Measurements from ENCODE around the gene MSL3B.
"Not testable (repeated sequence)": the region's sequence is repeated elsewhere in the genome, so short reads cannot be mapped to it uniquely, and the experiment has no call there.

The MSL3B gene

GRCh38 chr2:233892793-233893192, 24.6 kb upstream of the MSL3B start:
- Histone ChIP-seq H3K4me2 (replicated peaks; ENCODE audit: extremely low read depth, low read length, poor library complexity, severe bottlenecking) (no peak overlapping the region), H3K27ac (ENCODE audit: low read depth in 1 of 2, low read length in 2 of 2) (no peak overlapping the region)
- WGBS (ENCODE audit: insufficient coverage): 100% methylated on average over 2 of the region's 2 CpGs

GRCh38 chr2:233882353-233882752, 14.2 kb upstream of the MSL3B start:
- Mint-ChIP-seq H3K27ac (no peak overlapping the region), H3K36me3 (no peaks in the 10 kb centered on the region), H3K4me3 (no peak overlapping the region), H3K9me3 (peaks cover 12 to 33% (median 26%) of the 10 kb centered on the region in 7 donors), H3K27me3 (ENCODE audit: low read depth in 3 of 3) (peaks cover 1 to 16% (median 9%) of the 10 kb centered on the region in 3 donors), H3K4me1 (no peaks in the 10 kb centered on the region)
- no peaks in the 10 kb centered on the region for H4K20me1 ChIP-seq (ENCODE audit: insufficient read depth, low read length)
- H2AFZ ChIP-seq (ENCODE audit: insufficient read depth, low read depth, low read length, poor library complexity, severe bottlenecking): no peak overlapping the region
- H3K4me2 ChIP-seq (replicated peaks; ENCODE audit: extremely low read depth, low read length, poor library complexity, severe bottlenecking): no peak overlapping the region
- peaks cover 4 to 12% of the 10 kb centered on the region in 2 donors for H3K9me3 ChIP-seq (replicated peaks in 1 of 2; ENCODE audit: control insufficient read depth in 1 of 2, insufficient read depth in 1 of 2, low read length in 2 of 2)
- H3K36me3 ChIP-seq (replicated peaks in 1 of 2; ENCODE audit: control insufficient read depth in 1 of 2, insufficient read depth in 2 of 2, low read length in 2 of 2): no peaks in the 10 kb centered on the region
- DNase-seq: no peak
- TF ChIP-seq CTCF (IDR thresholded peaks at IDR 0.05): no peak
- intact Hi-C loops (cut with micrococcal nuclease): no loop called here
- H3K4me1 ChIP-seq (ENCODE audit: control insufficient read depth in 1 of 2, insufficient read depth in 2 of 2, low read length in 2 of 2): no peaks in the 10 kb centered on the region
- no peak overlapping the region for H3K9ac ChIP-seq (ENCODE audit: insufficient read depth, low read length, poor library complexity, severe bottlenecking)
- H3K79me2 ChIP-seq (ENCODE audit: insufficient read depth, low read length): no peaks in the 10 kb centered on the region
- peaks cover 4 to 5% of the 10 kb centered on the region in 2 donors for H3K27me3 ChIP-seq (ENCODE audit: control insufficient read depth in 2 of 2, insufficient read depth in 2 of 2, low read length in 2 of 2)
- no peak overlapping the region for H3K27ac ChIP-seq (ENCODE audit: low read depth in 1 of 2, low read length in 2 of 2)
- H3K4me3 ChIP-seq (replicated peaks in 1 of 3; ENCODE audit: low read depth in 2 of 3, low read length in 3 of 3): no peak overlapping the region

More at GRCh38 chr2:233892793-233893192, 24.6 kb upstream of the MSL3B start:
- H3K9me3 ChIP-seq (replicated peaks in 1 of 2; ENCODE audit: control insufficient read depth in 1 of 2, insufficient read depth in 1 of 2, low read length in 2 of 2): no peaks in the 10 kb centered on the region
- no peak overlapping the region for H3K9ac ChIP-seq (ENCODE audit: insufficient read depth, low read length, poor library complexity, severe bottlenecking)
- Mint-ChIP-seq H3K9me3 (peaks cover 0 to 1% (median 0%) of the 10 kb centered on the region in 7 donors), H3K4me3 (no peak overlapping the region), H3K4me1 (no peaks in the 10 kb centered on the region), H3K27ac (no peak overlapping the region), H3K36me3 (no peaks in the 10 kb centered on the region), H3K27me3 (ENCODE audit: low read depth in 3 of 3) (peaks cover 5 to 19% (median 14%) of the 10 kb centered on the region in 3 donors)
- no peaks in the 10 kb centered on the region for H4K20me1 ChIP-seq (ENCODE audit: insufficient read depth, low read length)
- H3K4me1 ChIP-seq (ENCODE audit: control insufficient read depth in 1 of 2, insufficient read depth in 2 of 2, low read length in 2 of 2): no peaks in the 10 kb centered on the region
- H3K4me3 ChIP-seq (replicated peaks in 1 of 3; ENCODE audit: low read depth in 2 of 3, low read length in 3 of 3): no peak overlapping the region
- no peak for DNase-seq
- intact Hi-C loops (cut with micrococcal nuclease): no loop called here
- H3K36me3 ChIP-seq (replicated peaks in 1 of 2; ENCODE audit: control insufficient read depth in 1 of 2, insufficient read depth in 2 of 2, low read length in 2 of 2): no peaks in the 10 kb centered on the region
- H2AFZ ChIP-seq (ENCODE audit: insufficient read depth, low read depth, low read length, poor library complexity, severe bottlenecking): no peak overlapping the region
- no peaks in the 10 kb centered on the region for H3K27me3 ChIP-seq (ENCODE audit: control insufficient read depth in 2 of 2, insufficient read depth in 2 of 2, low read length in 2 of 2)
- H3K79me2 ChIP-seq (ENCODE audit: insufficient read depth, low read length): no peaks in the 10 kb centered on the region
- TF ChIP-seq CTCF (IDR thresholded peaks at IDR 0.05): no peak

GRCh38 chr2:233872125-233872524, 3.9 kb upstream of the MSL3B start:
- 0% methylated on average over 1 of the region's 2 CpGs for WGBS (ENCODE audit: insufficient coverage)
- H3K4me3 ChIP-seq (replicated peaks in 1 of 3; ENCODE audit: low read depth in 2 of 3, low read length in 3 of 3); H3K4me3 Mint-ChIP-seq; H3K9me3 ChIP-seq (replicated peaks in 1 of 2; ENCODE audit: control insufficient read depth in 1 of 2, insufficient read depth in 1 of 2, low read length in 2 of 2); H3K4me2 ChIP-seq (replicated peaks; ENCODE audit: extremely low read depth, low read length, poor library complexity, severe bottlenecking); H3K36me3 ChIP-seq (replicated peaks in 1 of 2; ENCODE audit: control insufficient read depth in 1 of 2, insufficient read depth in 2 of 2, low read length in 2 of 2); H3K27me3 ChIP-seq (ENCODE audit: control insufficient read depth in 2 of 2, insufficient read depth in 2 of 2, low read length in 2 of 2); H3K79me2 ChIP-seq (ENCODE audit: insufficient read depth, low read length); H3K27ac ChIP-seq (ENCODE audit: low read depth in 1 of 2, low read length in 2 of 2); H4K20me1 ChIP-seq (ENCODE audit: insufficient read depth, low read length); intact Hi-C loops (cut with micrococcal nuclease); H3K36me3 Mint-ChIP-seq; H3K9ac ChIP-seq (ENCODE audit: insufficient read depth, low read length, poor library complexity, severe bottlenecking); H2AFZ ChIP-seq (ENCODE audit: insufficient read depth, low read depth, low read length, poor library complexity, severe bottlenecking): not testable (repeated sequence)
- Mint-ChIP-seq H3K4me1 (peaks cover 15% of the 10 kb centered on the region), H3K9me3 (peaks cover 4 to 21% (median 14%) of the 10 kb centered on the region in 7 donors), H3K27ac (peak overlapping the region in 2 of 7 donors; percentile 57 to 61), H3K27me3 (ENCODE audit: low read depth in 3 of 3) (peaks cover 15 to 27% (median 23%) of the 10 kb centered on the region in 3 donors)
- DNase-seq: peak in 2 of 3 donors; percentile 17 to 32
- peaks cover 4 to 13% of the 10 kb centered on the region in 2 donors for H3K4me1 ChIP-seq (ENCODE audit: control insufficient read depth in 1 of 2, insufficient read depth in 2 of 2, low read length in 2 of 2)
